ENCODE data around the gene CUX1.

GRCh38 chr7:101835136-101835535, 17.7 kb downstream of the CUX1 start:
- TF ChIP-seq CTCF (IDR thresholded peaks at IDR 0.05 in 2 of 3, conservative IDR thresholded peaks at IDR 0.05 in 1 of 3; ENCODE audit: control insufficient read depth in 2 of 3, extremely low read depth in 1 of 3, insufficient read depth in 1 of 3, low read depth in 3 of 3, low read length in 3 of 3) = no peak
- TF ChIP-seq JUND (IDR thresholded peaks at IDR 0.05; ENCODE audit: low read depth, low read length) = no peak
- no peak for TF ChIP-seq CBX3 (IDR thresholded peaks at IDR 0.05; ENCODE audit: borderline replicate concordance, low read depth)
- TF ChIP-seq ATF3 (IDR thresholded peaks at IDR 0.05; ENCODE audit: borderline replicate concordance, extremely low read depth, low read depth, low read length) = no peak
